H1 (cell line): Measurements from ENCODE around the gene ZC4H2. TPM values are rescaled to one million over a fixed set of nuclear protein-coding genes. Genes with fewer than 3 reads are reported as not detected.

Source experiments
- CHD2 ChIP-seq: IDR thresholded peaks from 2 replicates; pipeline ENCODE4 v1.6.1; 2012; ENCODE audit warnings: low read length, improper control_type of control experiment
- GTF2F1 ChIP-seq: IDR thresholded peaks from 2 replicates; pipeline ENCODE4 v1.6.1; 2012; ENCODE audit warnings: low read depth, low read length, improper control_type of control experiment, borderline replicate concordance
- SAP30 ChIP-seq: fragments of 300-600 bp; sonication (generic); IDR thresholded peaks from 2 replicates; pipeline ENCODE4 v1.7.1; 2012; ENCODE audit warnings: low read length, moderate library complexity, mild to moderate bottlenecking, inconsistent platforms; ENCODE audit not compliant: insufficient read depth, insufficient replicate concordance
- TAF7 ChIP-seq: optimal IDR thresholded peaks from 2 replicates; pipeline ENCODE3; 2011; ENCODE audit warnings: low read depth, mild to moderate bottlenecking, inconsistent platforms, low read length, moderate library complexity, borderline replicate concordance
- TBP ChIP-seq: IDR thresholded peaks from 2 replicates; pipeline ENCODE4 v1.6.1; 2011; ENCODE audit warnings: low read depth, low read length, improper control_type of control experiment
- polyA plus RNA-seq, 7 experiments: library from polyadenylated mRNA; depleted of rRNA in 3 of 7; stranded (reverse) in 5 of 7; unstranded in 2 of 7; fragments of >200 nt in 5 of 7; fragments of 200-250 nt in 2 of 7; gene quantifications; 1 replicate in 5 of 7; 2 replicates in 1 of 7; 4 replicates in 1 of 7; pipeline versions ENCODE4 v1.2.1 to v1.2.3, GENCODE V29; 2011 to 2013; ENCODE audit warnings: missing spikeins in 2 of 7, mixed read lengths in 2 of 7
- total RNA-seq: library from RNA; stranded (reverse); fragmentation: NEBNext Ultra II Directional; extraction: Animal tissue kit (Norgen Biotek cat#: 25700); gene quantifications from 2 replicates; pipeline ENCODE4 v1.2.1, GENCODE V29; 2021
- TF ChIP-seq, protein P1 (sequence below): fragments of 300-600 bp; sonication (generic); IDR thresholded peaks from 2 replicates; pipeline ENCODE4 v1.7.1; 2012; ENCODE audit warnings: low read length, moderate library complexity, mild to moderate bottlenecking, inconsistent platforms; ENCODE audit not compliant: insufficient replicate concordance

Gene ZC4H2
- total and polyA plus RNA-seq, 2 of the 8 experiments (the other 6 are each of a cell fraction or from before 2014, with no cell fraction given), result 25.9 to 29.3 TPM

DNA sequence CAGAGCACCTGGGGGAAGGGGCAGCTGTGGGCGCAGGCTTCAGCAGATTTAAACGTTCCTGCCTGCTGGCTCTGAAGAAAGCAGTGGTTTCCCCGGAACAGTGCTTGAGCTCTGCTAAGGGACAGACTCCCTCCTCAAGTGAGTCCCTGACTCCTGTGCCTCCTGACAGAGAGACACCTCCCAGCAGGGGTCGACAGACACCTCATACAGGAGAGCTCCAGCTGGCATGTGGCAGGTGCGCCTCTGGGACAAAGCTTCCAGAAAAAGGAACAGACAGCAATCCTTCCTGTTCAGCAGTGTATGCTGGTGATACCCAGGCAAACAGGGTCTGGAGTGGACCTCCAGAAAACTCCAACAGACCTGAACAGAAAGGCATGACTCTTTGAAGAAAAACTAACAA lies 68.1 kb downstream of the ZC4H2 start (continued):
- TF ChIP-seq, protein P1, sequence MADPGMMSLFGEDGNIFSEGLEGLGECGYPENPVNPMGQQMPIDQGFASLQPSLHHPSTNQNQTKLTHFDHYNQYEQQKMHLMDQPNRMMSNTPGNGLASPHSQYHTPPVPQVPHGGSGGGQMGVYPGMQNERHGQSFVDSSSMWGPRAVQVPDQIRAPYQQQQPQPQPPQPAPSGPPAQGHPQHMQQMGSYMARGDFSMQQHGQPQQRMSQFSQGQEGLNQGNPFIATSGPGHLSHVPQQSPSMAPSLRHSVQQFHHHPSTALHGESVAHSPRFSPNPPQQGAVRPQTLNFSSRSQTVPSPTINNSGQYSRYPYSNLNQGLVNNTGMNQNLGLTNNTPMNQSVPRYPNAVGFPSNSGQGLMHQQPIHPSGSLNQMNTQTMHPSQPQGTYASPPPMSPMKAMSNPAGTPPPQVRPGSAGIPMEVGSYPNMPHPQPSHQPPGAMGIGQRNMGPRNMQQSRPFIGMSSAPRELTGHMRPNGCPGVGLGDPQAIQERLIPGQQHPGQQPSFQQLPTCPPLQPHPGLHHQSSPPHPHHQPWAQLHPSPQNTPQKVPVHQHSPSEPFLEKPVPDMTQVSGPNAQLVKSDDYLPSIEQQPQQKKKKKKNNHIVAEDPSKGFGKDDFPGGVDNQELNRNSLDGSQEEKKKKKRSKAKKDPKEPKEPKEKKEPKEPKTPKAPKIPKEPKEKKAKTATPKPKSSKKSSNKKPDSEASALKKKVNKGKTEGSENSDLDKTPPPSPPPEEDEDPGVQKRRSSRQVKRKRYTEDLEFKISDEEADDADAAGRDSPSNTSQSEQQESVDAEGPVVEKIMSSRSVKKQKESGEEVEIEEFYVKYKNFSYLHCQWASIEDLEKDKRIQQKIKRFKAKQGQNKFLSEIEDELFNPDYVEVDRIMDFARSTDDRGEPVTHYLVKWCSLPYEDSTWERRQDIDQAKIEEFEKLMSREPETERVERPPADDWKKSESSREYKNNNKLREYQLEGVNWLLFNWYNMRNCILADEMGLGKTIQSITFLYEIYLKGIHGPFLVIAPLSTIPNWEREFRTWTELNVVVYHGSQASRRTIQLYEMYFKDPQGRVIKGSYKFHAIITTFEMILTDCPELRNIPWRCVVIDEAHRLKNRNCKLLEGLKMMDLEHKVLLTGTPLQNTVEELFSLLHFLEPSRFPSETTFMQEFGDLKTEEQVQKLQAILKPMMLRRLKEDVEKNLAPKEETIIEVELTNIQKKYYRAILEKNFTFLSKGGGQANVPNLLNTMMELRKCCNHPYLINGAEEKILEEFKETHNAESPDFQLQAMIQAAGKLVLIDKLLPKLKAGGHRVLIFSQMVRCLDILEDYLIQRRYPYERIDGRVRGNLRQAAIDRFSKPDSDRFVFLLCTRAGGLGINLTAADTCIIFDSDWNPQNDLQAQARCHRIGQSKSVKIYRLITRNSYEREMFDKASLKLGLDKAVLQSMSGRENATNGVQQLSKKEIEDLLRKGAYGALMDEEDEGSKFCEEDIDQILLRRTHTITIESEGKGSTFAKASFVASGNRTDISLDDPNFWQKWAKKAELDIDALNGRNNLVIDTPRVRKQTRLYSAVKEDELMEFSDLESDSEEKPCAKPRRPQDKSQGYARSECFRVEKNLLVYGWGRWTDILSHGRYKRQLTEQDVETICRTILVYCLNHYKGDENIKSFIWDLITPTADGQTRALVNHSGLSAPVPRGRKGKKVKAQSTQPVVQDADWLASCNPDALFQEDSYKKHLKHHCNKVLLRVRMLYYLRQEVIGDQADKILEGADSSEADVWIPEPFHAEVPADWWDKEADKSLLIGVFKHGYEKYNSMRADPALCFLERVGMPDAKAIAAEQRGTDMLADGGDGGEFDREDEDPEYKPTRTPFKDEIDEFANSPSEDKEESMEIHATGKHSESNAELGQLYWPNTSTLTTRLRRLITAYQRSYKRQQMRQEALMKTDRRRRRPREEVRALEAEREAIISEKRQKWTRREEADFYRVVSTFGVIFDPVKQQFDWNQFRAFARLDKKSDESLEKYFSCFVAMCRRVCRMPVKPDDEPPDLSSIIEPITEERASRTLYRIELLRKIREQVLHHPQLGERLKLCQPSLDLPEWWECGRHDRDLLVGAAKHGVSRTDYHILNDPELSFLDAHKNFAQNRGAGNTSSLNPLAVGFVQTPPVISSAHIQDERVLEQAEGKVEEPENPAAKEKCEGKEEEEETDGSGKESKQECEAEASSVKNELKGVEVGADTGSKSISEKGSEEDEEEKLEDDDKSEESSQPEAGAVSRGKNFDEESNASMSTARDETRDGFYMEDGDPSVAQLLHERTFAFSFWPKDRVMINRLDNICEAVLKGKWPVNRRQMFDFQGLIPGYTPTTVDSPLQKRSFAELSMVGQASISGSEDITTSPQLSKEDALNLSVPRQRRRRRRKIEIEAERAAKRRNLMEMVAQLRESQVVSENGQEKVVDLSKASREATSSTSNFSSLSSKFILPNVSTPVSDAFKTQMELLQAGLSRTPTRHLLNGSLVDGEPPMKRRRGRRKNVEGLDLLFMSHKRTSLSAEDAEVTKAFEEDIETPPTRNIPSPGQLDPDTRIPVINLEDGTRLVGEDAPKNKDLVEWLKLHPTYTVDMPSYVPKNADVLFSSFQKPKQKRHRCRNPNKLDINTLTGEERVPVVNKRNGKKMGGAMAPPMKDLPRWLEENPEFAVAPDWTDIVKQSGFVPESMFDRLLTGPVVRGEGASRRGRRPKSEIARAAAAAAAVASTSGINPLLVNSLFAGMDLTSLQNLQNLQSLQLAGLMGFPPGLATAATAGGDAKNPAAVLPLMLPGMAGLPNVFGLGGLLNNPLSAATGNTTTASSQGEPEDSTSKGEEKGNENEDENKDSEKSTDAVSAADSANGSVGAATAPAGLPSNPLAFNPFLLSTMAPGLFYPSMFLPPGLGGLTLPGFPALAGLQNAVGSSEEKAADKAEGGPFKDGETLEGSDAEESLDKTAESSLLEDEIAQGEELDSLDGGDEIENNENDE, result no peak
- TF ChIP-seq TBP (no peak), TAF7 (no peak), SAP30 (no peak), CHD2 (no peak), GTF2F1 (no peak)
